H1 (cell line): Measurements from ENCODE around the gene NEURL4. TPM values are rescaled to one million over a fixed set of nuclear protein-coding genes. Genes with fewer than 3 reads are reported as not detected.
A peak's percentile ranks its signal among the peaks of the same experiment; 100 is the strongest.

Experiments used
- ASH2L ChIP-seq: fragments of 200-600, 300-600 bp; sonication (generic); IDR thresholded peaks from one replicate; pipeline ENCODE4 v1.7.1; 2017; ENCODE audit warnings: low read length
- CEBPB ChIP-seq: IDR thresholded peaks from 2 replicates; pipeline ENCODE4 v1.6.1; 2012; ENCODE audit warnings: low read depth, low read length
- EGR1 ChIP-seq: IDR thresholded peaks from 2 replicates; pipeline ENCODE4 v1.6.1; 2011; ENCODE audit warnings: low read depth, low read length, borderline replicate concordance
- HDAC2 ChIP-seq, 2 experiments: fragments of 300-600 bp in 1 of 2; sonication (generic) in 1 of 2; IDR thresholded peaks; 2 replicates each; pipeline ENCODE4 v1.6.1; 2011 to 2012; ENCODE audit warnings: low read depth in 2 of 2, low read length in 2 of 2, mild to moderate bottlenecking in 2 of 2, moderate library complexity in 2 of 2, borderline replicate concordance in 1 of 2, inconsistent platforms in 1 of 2
- KDM1A ChIP-seq: fragments of 200-600, 300-600 bp; sonication (generic); IDR thresholded peaks from 2 replicates; pipeline ENCODE4 v1.7.1; 2016; ENCODE audit warnings: mild to moderate bottlenecking, low read length, borderline replicate concordance
- POLR2AphosphoS5 ChIP-seq: IDR thresholded peaks from 2 replicates; pipeline ENCODE4 v1.6.1; 2011; ENCODE audit warnings: low read depth, low read length
- TAF1 ChIP-seq: IDR thresholded peaks from 2 replicates; pipeline ENCODE4 v1.6.1; 2011; ENCODE audit warnings: mild to moderate bottlenecking, low read depth, low read length
- TCF12 ChIP-seq: IDR thresholded peaks from 2 replicates; pipeline ENCODE4 v1.6.1; 2011; ENCODE audit warnings: low read depth, mild to moderate bottlenecking, low read length
- polyA plus RNA-seq, 7 experiments: library from polyadenylated mRNA; depleted of rRNA in 3 of 7; stranded (reverse) in 5 of 7; unstranded in 2 of 7; fragments of >200 nt in 5 of 7; fragments of 200-250 nt in 2 of 7; gene quantifications; 1 replicate in 5 of 7; 2 replicates in 1 of 7; 4 replicates in 1 of 7; pipeline versions ENCODE4 v1.2.1 to v1.2.3, GENCODE V29; 2011 to 2013; ENCODE audit warnings: missing spikeins in 2 of 7, mixed read lengths in 2 of 7
- total RNA-seq: library from RNA; stranded (reverse); fragmentation: NEBNext Ultra II Directional; extraction: Animal tissue kit (Norgen Biotek cat#: 25700); gene quantifications from 2 replicates; pipeline ENCODE4 v1.2.1, GENCODE V29; 2021
- TF ChIP-seq, protein P1 (sequence below): fragments of 300-600 bp; sonication (generic); IDR thresholded peaks from 2 replicates; pipeline ENCODE4 v1.7.1; 2012; ENCODE audit warnings: low read length, moderate library complexity, mild to moderate bottlenecking, inconsistent platforms; ENCODE audit not compliant: insufficient replicate concordance
- TF ChIP-seq, protein P2 (sequence below): IDR thresholded peaks from 2 replicates; pipeline ENCODE4 v1.6.1; 2012; ENCODE audit warnings: inconsistent platforms

The NEURL4 gene
- total and polyA plus RNA-seq, 2 of the 8 experiments (the other 6 are each of a cell fraction or from before 2014, with no cell fraction given) = 29.6 to 46.8 TPM

DNA sequence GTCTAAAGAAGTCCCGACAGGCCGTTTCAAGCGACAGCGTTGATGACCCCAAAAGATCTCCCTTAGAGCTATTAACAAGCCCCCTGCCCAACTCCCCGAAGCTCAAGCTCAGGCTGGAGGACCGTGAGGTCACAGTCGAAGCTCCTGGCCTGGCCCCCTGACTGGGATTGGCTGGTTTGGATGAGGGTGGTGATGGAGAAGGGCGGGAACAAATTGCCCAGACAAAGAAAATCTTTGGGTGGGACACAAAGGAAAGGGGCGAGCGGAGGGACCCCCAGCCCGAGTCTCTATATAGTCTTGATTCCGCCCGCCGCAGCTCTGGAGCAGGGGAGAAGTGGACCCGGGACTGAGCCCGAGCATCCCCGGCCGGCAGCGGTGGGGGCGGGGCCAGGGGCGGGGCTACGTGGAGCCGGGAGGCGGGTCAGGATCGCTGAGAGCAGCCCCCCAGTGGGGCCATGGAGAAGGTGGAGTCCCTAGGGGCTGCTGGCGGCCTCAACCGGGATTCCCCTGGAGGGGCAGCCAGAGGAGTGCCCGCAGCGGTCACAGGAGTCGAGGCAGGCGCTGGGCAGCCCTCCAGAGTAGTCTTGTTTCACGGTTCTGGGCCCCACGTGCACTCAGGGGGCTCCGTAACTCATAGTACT, 982 bp upstream of the NEURL4 start (continued):
- TF ChIP-seq, protein P1, sequence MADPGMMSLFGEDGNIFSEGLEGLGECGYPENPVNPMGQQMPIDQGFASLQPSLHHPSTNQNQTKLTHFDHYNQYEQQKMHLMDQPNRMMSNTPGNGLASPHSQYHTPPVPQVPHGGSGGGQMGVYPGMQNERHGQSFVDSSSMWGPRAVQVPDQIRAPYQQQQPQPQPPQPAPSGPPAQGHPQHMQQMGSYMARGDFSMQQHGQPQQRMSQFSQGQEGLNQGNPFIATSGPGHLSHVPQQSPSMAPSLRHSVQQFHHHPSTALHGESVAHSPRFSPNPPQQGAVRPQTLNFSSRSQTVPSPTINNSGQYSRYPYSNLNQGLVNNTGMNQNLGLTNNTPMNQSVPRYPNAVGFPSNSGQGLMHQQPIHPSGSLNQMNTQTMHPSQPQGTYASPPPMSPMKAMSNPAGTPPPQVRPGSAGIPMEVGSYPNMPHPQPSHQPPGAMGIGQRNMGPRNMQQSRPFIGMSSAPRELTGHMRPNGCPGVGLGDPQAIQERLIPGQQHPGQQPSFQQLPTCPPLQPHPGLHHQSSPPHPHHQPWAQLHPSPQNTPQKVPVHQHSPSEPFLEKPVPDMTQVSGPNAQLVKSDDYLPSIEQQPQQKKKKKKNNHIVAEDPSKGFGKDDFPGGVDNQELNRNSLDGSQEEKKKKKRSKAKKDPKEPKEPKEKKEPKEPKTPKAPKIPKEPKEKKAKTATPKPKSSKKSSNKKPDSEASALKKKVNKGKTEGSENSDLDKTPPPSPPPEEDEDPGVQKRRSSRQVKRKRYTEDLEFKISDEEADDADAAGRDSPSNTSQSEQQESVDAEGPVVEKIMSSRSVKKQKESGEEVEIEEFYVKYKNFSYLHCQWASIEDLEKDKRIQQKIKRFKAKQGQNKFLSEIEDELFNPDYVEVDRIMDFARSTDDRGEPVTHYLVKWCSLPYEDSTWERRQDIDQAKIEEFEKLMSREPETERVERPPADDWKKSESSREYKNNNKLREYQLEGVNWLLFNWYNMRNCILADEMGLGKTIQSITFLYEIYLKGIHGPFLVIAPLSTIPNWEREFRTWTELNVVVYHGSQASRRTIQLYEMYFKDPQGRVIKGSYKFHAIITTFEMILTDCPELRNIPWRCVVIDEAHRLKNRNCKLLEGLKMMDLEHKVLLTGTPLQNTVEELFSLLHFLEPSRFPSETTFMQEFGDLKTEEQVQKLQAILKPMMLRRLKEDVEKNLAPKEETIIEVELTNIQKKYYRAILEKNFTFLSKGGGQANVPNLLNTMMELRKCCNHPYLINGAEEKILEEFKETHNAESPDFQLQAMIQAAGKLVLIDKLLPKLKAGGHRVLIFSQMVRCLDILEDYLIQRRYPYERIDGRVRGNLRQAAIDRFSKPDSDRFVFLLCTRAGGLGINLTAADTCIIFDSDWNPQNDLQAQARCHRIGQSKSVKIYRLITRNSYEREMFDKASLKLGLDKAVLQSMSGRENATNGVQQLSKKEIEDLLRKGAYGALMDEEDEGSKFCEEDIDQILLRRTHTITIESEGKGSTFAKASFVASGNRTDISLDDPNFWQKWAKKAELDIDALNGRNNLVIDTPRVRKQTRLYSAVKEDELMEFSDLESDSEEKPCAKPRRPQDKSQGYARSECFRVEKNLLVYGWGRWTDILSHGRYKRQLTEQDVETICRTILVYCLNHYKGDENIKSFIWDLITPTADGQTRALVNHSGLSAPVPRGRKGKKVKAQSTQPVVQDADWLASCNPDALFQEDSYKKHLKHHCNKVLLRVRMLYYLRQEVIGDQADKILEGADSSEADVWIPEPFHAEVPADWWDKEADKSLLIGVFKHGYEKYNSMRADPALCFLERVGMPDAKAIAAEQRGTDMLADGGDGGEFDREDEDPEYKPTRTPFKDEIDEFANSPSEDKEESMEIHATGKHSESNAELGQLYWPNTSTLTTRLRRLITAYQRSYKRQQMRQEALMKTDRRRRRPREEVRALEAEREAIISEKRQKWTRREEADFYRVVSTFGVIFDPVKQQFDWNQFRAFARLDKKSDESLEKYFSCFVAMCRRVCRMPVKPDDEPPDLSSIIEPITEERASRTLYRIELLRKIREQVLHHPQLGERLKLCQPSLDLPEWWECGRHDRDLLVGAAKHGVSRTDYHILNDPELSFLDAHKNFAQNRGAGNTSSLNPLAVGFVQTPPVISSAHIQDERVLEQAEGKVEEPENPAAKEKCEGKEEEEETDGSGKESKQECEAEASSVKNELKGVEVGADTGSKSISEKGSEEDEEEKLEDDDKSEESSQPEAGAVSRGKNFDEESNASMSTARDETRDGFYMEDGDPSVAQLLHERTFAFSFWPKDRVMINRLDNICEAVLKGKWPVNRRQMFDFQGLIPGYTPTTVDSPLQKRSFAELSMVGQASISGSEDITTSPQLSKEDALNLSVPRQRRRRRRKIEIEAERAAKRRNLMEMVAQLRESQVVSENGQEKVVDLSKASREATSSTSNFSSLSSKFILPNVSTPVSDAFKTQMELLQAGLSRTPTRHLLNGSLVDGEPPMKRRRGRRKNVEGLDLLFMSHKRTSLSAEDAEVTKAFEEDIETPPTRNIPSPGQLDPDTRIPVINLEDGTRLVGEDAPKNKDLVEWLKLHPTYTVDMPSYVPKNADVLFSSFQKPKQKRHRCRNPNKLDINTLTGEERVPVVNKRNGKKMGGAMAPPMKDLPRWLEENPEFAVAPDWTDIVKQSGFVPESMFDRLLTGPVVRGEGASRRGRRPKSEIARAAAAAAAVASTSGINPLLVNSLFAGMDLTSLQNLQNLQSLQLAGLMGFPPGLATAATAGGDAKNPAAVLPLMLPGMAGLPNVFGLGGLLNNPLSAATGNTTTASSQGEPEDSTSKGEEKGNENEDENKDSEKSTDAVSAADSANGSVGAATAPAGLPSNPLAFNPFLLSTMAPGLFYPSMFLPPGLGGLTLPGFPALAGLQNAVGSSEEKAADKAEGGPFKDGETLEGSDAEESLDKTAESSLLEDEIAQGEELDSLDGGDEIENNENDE = no peak
- TF ChIP-seq TCF12 (no peak), CEBPB (no peak), TAF1 (peak; percentile 51; the same call in 1 of the 2 replicates), ASH2L (peak; percentile 16), HDAC2 (IDR thresholded peaks at IDR 0.05; ENCODE audit: borderline replicate concordance in 1 of 2, low read depth in 2 of 2, low read length in 2 of 2) (peak in 1 of 2 experiments; percentile 55; a peak in 1 of 4 replicates), KDM1A (no peak), EGR1 (no peak), POLR2AphosphoS5 (0 out of 2 replicates have a peak, but pooled peaks have one; percentile 18)
- TF ChIP-seq, protein P2, sequence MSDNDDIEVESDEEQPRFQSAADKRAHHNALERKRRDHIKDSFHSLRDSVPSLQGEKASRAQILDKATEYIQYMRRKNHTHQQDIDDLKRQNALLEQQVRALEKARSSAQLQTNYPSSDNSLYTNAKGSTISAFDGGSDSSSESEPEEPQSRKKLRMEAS = no peak
